Activated T-cell treated with anti-CD3 and anti-CD28 coated beads for 4 hours (primary cell): ENCODE results near the gene SLC13A1.

ENCODE experiments used
- DNase-seq: peaks from one replicate; pipeline ENCODE4 v3.0.0-alpha.2; 2020

Gene SLC13A1

GRCh38 chr7:123193235-123193634 is 6.5 kb downstream of the SLC13A1 start:
- no peak for DNase-seq

GRCh38 chr7:123191132-123191531 is 8.6 kb downstream of the SLC13A1 start:
- DNase-seq, result no peak

- no peak for DNase-seq
Measured at GRCh38 chr7:123190109-123190831, 9.5 kb downstream of the SLC13A1 start.

GRCh38 chr7:123185756-123186155 is 14.0 kb downstream of the SLC13A1 start:
- DNase-seq, result no peak

GRCh38 chr7:123184271-123184670 is 15.5 kb downstream of the SLC13A1 start:
- DNase-seq, result no peak

GRCh38 chr7:123183431-123183830 is 16.3 kb downstream of the SLC13A1 start:
- DNase-seq, result no peak

GRCh38 chr7:123177442-123177841 is 22.3 kb downstream of the SLC13A1 start:
- DNase-seq, result no peak

- DNase-seq, result no peak
Measured at GRCh38 chr7:123170333-123171246, 29.2 kb downstream of the SLC13A1 start.

- DNase-seq, result no peak
Measured at GRCh38 chr7:123169065-123169464, 30.7 kb downstream of the SLC13A1 start.

- no peak for DNase-seq
Measured at GRCh38 chr7:123157606-123158005, 42.2 kb downstream of the SLC13A1 start.

GRCh38 chr7:123155571-123155970 is 44.2 kb downstream of the SLC13A1 start:
- no peak for DNase-seq

GRCh38 chr7:123154231-123154860 is 45.4 kb downstream of the SLC13A1 start:
- DNase-seq, result peak; percentile 3

GRCh38 chr7:123151443-123151842 is 48.3 kb downstream of the SLC13A1 start:
- DNase-seq, result no peak

GRCh38 chr7:123148813-123149212 is 51.0 kb downstream of the SLC13A1 start:
- no peak for DNase-seq

GRCh38 chr7:123143252-123144006 is 56.3 kb downstream of the SLC13A1 start:
- no peak for DNase-seq

- DNase-seq, result no peak
Measured at GRCh38 chr7:123140561-123140960, 59.2 kb downstream of the SLC13A1 start.

- no peak for DNase-seq
Measured at GRCh38 chr7:123135960-123136359, 63.8 kb downstream of the SLC13A1 start.

- DNase-seq, result no peak
Measured at GRCh38 chr7:123133924-123134323, 65.8 kb downstream of the SLC13A1 start.

GRCh38 chr7:123131961-123132360 is 67.8 kb downstream of the SLC13A1 start:
- DNase-seq, result no peak

- no peak for DNase-seq
Measured at GRCh38 chr7:123131556-123131955, 68.2 kb downstream of the SLC13A1 start.

- DNase-seq, result no peak
Measured at GRCh38 chr7:123131140-123131539, 68.6 kb downstream of the SLC13A1 start.

- DNase-seq, result no peak
Measured at GRCh38 chr7:123126691-123127090, 73.1 kb downstream of the SLC13A1 start.

GRCh38 chr7:123126171-123126570 is 73.6 kb downstream of the SLC13A1 start:
- no peak for DNase-seq
